ENCODE data around the gene FOXP4.

DNA sequence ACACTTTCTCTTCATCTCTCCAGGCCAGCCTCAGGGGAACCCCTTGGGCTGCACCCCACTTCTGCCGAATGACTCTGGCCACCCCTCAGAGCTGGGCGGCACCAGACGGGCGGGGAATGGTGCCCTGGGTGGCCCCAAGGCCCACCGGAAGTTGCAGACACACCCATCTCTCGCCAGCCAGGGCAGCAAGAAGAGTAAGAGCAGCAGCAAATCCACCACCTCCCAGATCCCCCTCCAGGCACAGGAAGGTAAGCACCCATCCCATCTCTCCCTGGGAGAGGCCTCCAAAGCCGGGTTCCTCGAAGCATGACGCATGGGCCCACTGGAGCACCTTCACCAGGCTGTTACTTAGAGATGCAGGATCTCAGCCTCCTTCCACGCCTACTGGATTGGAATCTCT lies 103.4 kb downstream of the FOXP4 start:
- TF ChIP-seq RFX5 (IDR thresholded peaks at IDR 0.05) (no peak), POLR2A (IDR thresholded peaks at IDR 0.05; ENCODE audit: low read length) (no peak), HDAC2 (IDR thresholded peaks at IDR 0.05) (no peak), KDM1A (IDR thresholded peaks at IDR 0.05; ENCODE audit: low read depth) (no peak), EP300 (IDR thresholded peaks at IDR 0.05) (no peak)
- TF ChIP-seq, protein P1, sequence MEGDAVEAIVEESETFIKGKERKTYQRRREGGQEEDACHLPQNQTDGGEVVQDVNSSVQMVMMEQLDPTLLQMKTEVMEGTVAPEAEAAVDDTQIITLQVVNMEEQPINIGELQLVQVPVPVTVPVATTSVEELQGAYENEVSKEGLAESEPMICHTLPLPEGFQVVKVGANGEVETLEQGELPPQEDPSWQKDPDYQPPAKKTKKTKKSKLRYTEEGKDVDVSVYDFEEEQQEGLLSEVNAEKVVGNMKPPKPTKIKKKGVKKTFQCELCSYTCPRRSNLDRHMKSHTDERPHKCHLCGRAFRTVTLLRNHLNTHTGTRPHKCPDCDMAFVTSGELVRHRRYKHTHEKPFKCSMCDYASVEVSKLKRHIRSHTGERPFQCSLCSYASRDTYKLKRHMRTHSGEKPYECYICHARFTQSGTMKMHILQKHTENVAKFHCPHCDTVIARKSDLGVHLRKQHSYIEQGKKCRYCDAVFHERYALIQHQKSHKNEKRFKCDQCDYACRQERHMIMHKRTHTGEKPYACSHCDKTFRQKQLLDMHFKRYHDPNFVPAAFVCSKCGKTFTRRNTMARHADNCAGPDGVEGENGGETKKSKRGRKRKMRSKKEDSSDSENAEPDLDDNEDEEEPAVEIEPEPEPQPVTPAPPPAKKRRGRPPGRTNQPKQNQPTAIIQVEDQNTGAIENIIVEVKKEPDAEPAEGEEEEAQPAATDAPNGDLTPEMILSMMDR (IDR thresholded peaks at IDR 0.05) = no peak
- TF ChIP-seq, protein P2, sequence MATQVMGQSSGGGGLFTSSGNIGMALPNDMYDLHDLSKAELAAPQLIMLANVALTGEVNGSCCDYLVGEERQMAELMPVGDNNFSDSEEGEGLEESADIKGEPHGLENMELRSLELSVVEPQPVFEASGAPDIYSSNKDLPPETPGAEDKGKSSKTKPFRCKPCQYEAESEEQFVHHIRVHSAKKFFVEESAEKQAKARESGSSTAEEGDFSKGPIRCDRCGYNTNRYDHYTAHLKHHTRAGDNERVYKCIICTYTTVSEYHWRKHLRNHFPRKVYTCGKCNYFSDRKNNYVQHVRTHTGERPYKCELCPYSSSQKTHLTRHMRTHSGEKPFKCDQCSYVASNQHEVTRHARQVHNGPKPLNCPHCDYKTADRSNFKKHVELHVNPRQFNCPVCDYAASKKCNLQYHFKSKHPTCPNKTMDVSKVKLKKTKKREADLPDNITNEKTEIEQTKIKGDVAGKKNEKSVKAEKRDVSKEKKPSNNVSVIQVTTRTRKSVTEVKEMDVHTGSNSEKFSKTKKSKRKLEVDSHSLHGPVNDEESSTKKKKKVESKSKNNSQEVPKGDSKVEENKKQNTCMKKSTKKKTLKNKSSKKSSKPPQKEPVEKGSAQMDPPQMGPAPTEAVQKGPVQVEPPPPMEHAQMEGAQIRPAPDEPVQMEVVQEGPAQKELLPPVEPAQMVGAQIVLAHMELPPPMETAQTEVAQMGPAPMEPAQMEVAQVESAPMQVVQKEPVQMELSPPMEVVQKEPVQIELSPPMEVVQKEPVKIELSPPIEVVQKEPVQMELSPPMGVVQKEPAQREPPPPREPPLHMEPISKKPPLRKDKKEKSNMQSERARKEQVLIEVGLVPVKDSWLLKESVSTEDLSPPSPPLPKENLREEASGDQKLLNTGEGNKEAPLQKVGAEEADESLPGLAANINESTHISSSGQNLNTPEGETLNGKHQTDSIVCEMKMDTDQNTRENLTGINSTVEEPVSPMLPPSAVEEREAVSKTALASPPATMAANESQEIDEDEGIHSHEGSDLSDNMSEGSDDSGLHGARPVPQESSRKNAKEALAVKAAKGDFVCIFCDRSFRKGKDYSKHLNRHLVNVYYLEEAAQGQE (IDR thresholded peaks at IDR 0.05) = no peak

Data from A549 (cell line).